Measurements from ENCODE around the gene CSN3.
"Not testable (repeated sequence)": the region's sequence is repeated elsewhere in the genome, so short reads cannot be mapped to it uniquely, and the experiment has no call there.

Gene CSN3

GRCh38 chr4:70242297-70242696, at the start of gene CSN3:
TSS of gene CSN3 (plus strand) at chr4:70242597. CDS start at chr4:70244820, 2,223 bp downstream.
- H3K27me3 ChIP-seq (replicated peaks; ENCODE audit: control insufficient read depth, insufficient read depth, low read length); DNase-seq (ENCODE audit: extremely low read depth, insufficient read length); H3K4me3 ChIP-seq (replicated peaks; ENCODE audit: low read depth, low read length); H3K36me3 ChIP-seq (ENCODE audit: control insufficient read depth, insufficient read depth, low read length): not testable (repeated sequence)

GRCh38 chr4:70192895-70193294, 49.5 kb upstream of the CSN3 start:
- H3K27me3 ChIP-seq (replicated peaks; ENCODE audit: control insufficient read depth, insufficient read depth, low read length): no peaks in the 10 kb centered on the region
- no peak for TF ChIP-seq CTCF (IDR thresholded peaks at IDR 0.05; ENCODE audit: insufficient read depth, low read length, poor library complexity, severe bottlenecking)
- H3K4me3 ChIP-seq (replicated peaks; ENCODE audit: low read depth, low read length): no peak overlapping the region
- no peaks in the 10 kb centered on the region for H3K36me3 ChIP-seq (ENCODE audit: control insufficient read depth, insufficient read depth, low read length)
- no peak for DNase-seq (ENCODE audit: extremely low read depth, insufficient read length)

GRCh38 chr4:70195425-70195824, 47.0 kb upstream of the CSN3 start, which contains the start of gene ODAM:
TSS of gene ODAM (plus strand) at chr4:70195725. CDS start at chr4:70196544, 819 bp downstream.
- Histone ChIP-seq H3K27me3 (replicated peaks; ENCODE audit: control insufficient read depth, insufficient read depth, low read length) (no peaks in the 10 kb centered on the region), H3K36me3 (ENCODE audit: control insufficient read depth, insufficient read depth, low read length) (no peaks in the 10 kb centered on the region), H3K4me3 (replicated peaks; ENCODE audit: low read depth, low read length) (no peak within 1 kb of the TSS)
- no peak for DNase-seq (ENCODE audit: extremely low read depth, insufficient read length)
- TF ChIP-seq CTCF (IDR thresholded peaks at IDR 0.05; ENCODE audit: insufficient read depth, low read length, poor library complexity, severe bottlenecking): no peak

GRCh38 chr4:70196857-70197256, 45.5 kb upstream of the CSN3 start:
- no peak for TF ChIP-seq CTCF (IDR thresholded peaks at IDR 0.05; ENCODE audit: insufficient read depth, low read length, poor library complexity, severe bottlenecking)
- no peaks in the 10 kb centered on the region for H3K36me3 ChIP-seq (ENCODE audit: control insufficient read depth, insufficient read depth, low read length)
- no peak for DNase-seq (ENCODE audit: extremely low read depth, insufficient read length)
- H3K4me3 ChIP-seq (replicated peaks; ENCODE audit: low read depth, low read length): no peak overlapping the region
- H3K27me3 ChIP-seq (replicated peaks; ENCODE audit: control insufficient read depth, insufficient read depth, low read length): no peaks in the 10 kb centered on the region

GRCh38 chr4:70197842-70198241, 44.6 kb upstream of the CSN3 start:
- Histone ChIP-seq H3K27me3 (replicated peaks; ENCODE audit: control insufficient read depth, insufficient read depth, low read length) (no peaks in the 10 kb centered on the region), H3K36me3 (ENCODE audit: control insufficient read depth, insufficient read depth, low read length) (no peaks in the 10 kb centered on the region), H3K4me3 (replicated peaks; ENCODE audit: low read depth, low read length) (no peak overlapping the region)
- no peak for DNase-seq (ENCODE audit: extremely low read depth, insufficient read length)
- TF ChIP-seq CTCF (IDR thresholded peaks at IDR 0.05; ENCODE audit: insufficient read depth, low read length, poor library complexity, severe bottlenecking): no peak

- DNase-seq (ENCODE audit: extremely low read depth, insufficient read length): no peak
- TF ChIP-seq CTCF (IDR thresholded peaks at IDR 0.05; ENCODE audit: insufficient read depth, low read length, poor library complexity, severe bottlenecking): no peak
- no peaks in the 10 kb centered on the region for H3K36me3 ChIP-seq (ENCODE audit: control insufficient read depth, insufficient read depth, low read length)
- no peak overlapping the region for H3K4me3 ChIP-seq (replicated peaks; ENCODE audit: low read depth, low read length)
- H3K27me3 ChIP-seq (replicated peaks; ENCODE audit: control insufficient read depth, insufficient read depth, low read length): no peaks in the 10 kb centered on the region
Observed at GRCh38 chr4:70203601-70204000, 38.8 kb upstream of the CSN3 start.

- H3K27me3 ChIP-seq (replicated peaks; ENCODE audit: control insufficient read depth, insufficient read depth, low read length); H3K36me3 ChIP-seq (ENCODE audit: control insufficient read depth, insufficient read depth, low read length); H3K4me3 ChIP-seq (replicated peaks; ENCODE audit: low read depth, low read length); DNase-seq (ENCODE audit: extremely low read depth, insufficient read length): not testable (repeated sequence)
Observed at GRCh38 chr4:70212752-70213151, 29.6 kb upstream of the CSN3 start.

- not testable (repeated sequence) for H3K4me3 ChIP-seq (replicated peaks; ENCODE audit: low read depth, low read length); DNase-seq (ENCODE audit: extremely low read depth, insufficient read length); H3K27me3 ChIP-seq (replicated peaks; ENCODE audit: control insufficient read depth, insufficient read depth, low read length); H3K36me3 ChIP-seq (ENCODE audit: control insufficient read depth, insufficient read depth, low read length)
Observed at GRCh38 chr4:70216109-70216508, 26.3 kb upstream of the CSN3 start.

- not testable (repeated sequence) for H3K4me3 ChIP-seq (replicated peaks; ENCODE audit: low read depth, low read length); H3K27me3 ChIP-seq (replicated peaks; ENCODE audit: control insufficient read depth, insufficient read depth, low read length); DNase-seq (ENCODE audit: extremely low read depth, insufficient read length); H3K36me3 ChIP-seq (ENCODE audit: control insufficient read depth, insufficient read depth, low read length)
Observed at GRCh38 chr4:70216550-70216949, 25.8 kb upstream of the CSN3 start.

GRCh38 chr4:70221389-70221788, 21.0 kb upstream of the CSN3 start:
- not testable (repeated sequence) for H3K4me3 ChIP-seq (replicated peaks; ENCODE audit: low read depth, low read length); H3K36me3 ChIP-seq (ENCODE audit: control insufficient read depth, insufficient read depth, low read length); DNase-seq (ENCODE audit: extremely low read depth, insufficient read length); H3K27me3 ChIP-seq (replicated peaks; ENCODE audit: control insufficient read depth, insufficient read depth, low read length)

Data from GM06990 (cell line).